PC-3 (cell line): ENCODE measurements around the gene ARID1A. TPM values are rescaled to one million over a fixed set of nuclear protein-coding genes. Genes with fewer than 3 reads are reported as not detected.
A peak's percentile ranks its signal among the peaks of the same experiment; 100 is the strongest.

Experiments used
- ATAC-seq: fragments of 200-7000 bp; cut with Tn5 transposase; 2 replicates; pipeline ENCODE4 v1.9.1; 2020; ENCODE audit warnings: mild to moderate bottlenecking, moderate library complexity
- BruUV-seq: library from RNA; stranded (reverse); fragments of 400-500 nt; replicated peaks from 2 replicates; lab custom pipeline; 2021; lab: Mats Ljungman, UMichigan
- CTCF ChIA-PET: fragments of 300-600 bp; sonication (Branson Sonifier 250); formaldehyde crosslinking; loops from one replicate; lab custom pipeline; 2022; ENCODE audit warnings: antibody characterized with exemption; lab: Charles Lee
- POLR2A ChIA-PET: fragments of 300-600 bp; sonication (Branson Sonifier 250); formaldehyde crosslinking; loops from one replicate; lab custom pipeline; 2022; ENCODE audit warnings: antibody characterized with exemption; ENCODE audit not compliant: unreplicated experiment; lab: Charles Lee
- DNase-seq: peaks from one replicate; pipeline ENCODE4 v3.0.0-alpha.2; 2015
- H2AFZ ChIP-seq: fragments of 300-600 bp; sonication (generic); 2 replicates; pipeline ENCODE4 v1.6.0; 2016; ENCODE audit warnings: antibody characterized with exemption, low read length
- H3F3A ChIP-seq: fragments of 300-600 bp; sonication (generic); one replicate; pipeline ENCODE4 v1.6.0; 2017; ENCODE audit warnings: antibody characterized with exemption, low read length, control low read depth, mild to moderate bottlenecking; ENCODE audit not compliant: unreplicated experiment
- H3K27ac ChIP-seq: fragments of 300-600 bp; sonication (generic); 2 replicates; pipeline ENCODE4 v1.5.1; 2016; ENCODE audit warnings: mild to moderate bottlenecking, low read length
- H3K27me3 ChIP-seq: fragments of 300-600 bp; sonication (generic); 2 replicates; pipeline ENCODE4 v1.6.1; 2016; ENCODE audit warnings: low read length, mixed read lengths
- H3K36me3 ChIP-seq: fragments of 300-600 bp; sonication (generic); 2 replicates; pipeline ENCODE4 v1.6.1; 2016; ENCODE audit warnings: low read depth, mixed run types, low read length, mixed read lengths
- H3K4me1 ChIP-seq: fragments of 300-600 bp; sonication (generic); 2 replicates; pipeline ENCODE4 v1.5.1; 2016; ENCODE audit warnings: low read length; ENCODE audit not compliant: insufficient read depth
- H3K4me2 ChIP-seq: fragments of 300-600 bp; sonication (generic); 2 replicates; pipeline ENCODE4 v1.6.0; 2016; ENCODE audit warnings: low read length
- H3K4me3 ChIP-seq: fragments of 300-600 bp; sonication (generic); 2 replicates; pipeline ENCODE4 v1.5.1; 2016; ENCODE audit warnings: mild to moderate bottlenecking, low read length, mixed read lengths
- H3K79me2 ChIP-seq: fragments of 300-600 bp; sonication (generic); 2 replicates; pipeline ENCODE4 v1.6.1; 2017; ENCODE audit warnings: low read length, mixed read lengths
- H3K9ac ChIP-seq: fragments of 300-600 bp; sonication (generic); 2 replicates; pipeline ENCODE4 v1.6.0; 2016; ENCODE audit warnings: mild to moderate bottlenecking, low read length
- H3K9me2 ChIP-seq: fragments of 300-600 bp; sonication (generic); replicated peaks from 2 replicates; pipeline ENCODE4 v1.6.1; 2016; ENCODE audit warnings: mixed run types, low read length, mixed read lengths
- H3K9me3 ChIP-seq: fragments of 300-600 bp; sonication (generic); 2 replicates; pipeline ENCODE4 v1.6.1; 2016; ENCODE audit warnings: low read length, mixed read lengths
- H4K20me1 ChIP-seq: fragments of 300-600 bp; sonication (generic); 2 replicates; pipeline ENCODE4 v1.6.1; 2016; ENCODE audit warnings: low read length, mixed read lengths
- CTCF ChIP-seq: fragments of 300-600 bp; sonication (generic); conservative IDR thresholded peaks from 2 replicates; pipeline ENCODE4 v1.5.1; 2017; ENCODE audit warnings: antibody characterized with exemption, low read depth, mild to moderate bottlenecking, low read length
- EZH2 ChIP-seq: fragments of 300-600 bp; sonication (generic); IDR thresholded peaks from one replicate; pipeline ENCODE4 v1.6.1; 2017; ENCODE audit warnings: antibody characterized with exemption, mild to moderate bottlenecking, low read length; ENCODE audit not compliant: unreplicated experiment
- EZH2phosphoT487 ChIP-seq: fragments of 300-600 bp; sonication (generic); IDR thresholded peaks from 2 replicates; pipeline ENCODE4 v1.6.1; 2018; ENCODE audit warnings: mild to moderate bottlenecking, antibody characterized with exemption, low read length, borderline replicate concordance
- intact Hi-C: fragments of 100-400 bp; cut with micrococcal nuclease; formaldehyde crosslinking; loops from 2 replicates; pipeline ENCODE4 v1.9.0; 2023
- total RNA-seq: library from RNA; depleted of rRNA; stranded (reverse); fragments of >200 nt; gene quantifications from 2 replicates; pipeline ENCODE4 v1.2.3, GENCODE V29; 2014

The ARID1A gene
- total RNA-seq, 1 experiment from 2014 or later = 43.8 TPM

- TF ChIP-seq EZH2phosphoT487 (no peak), EZH2 (no peak)
- no peak overlapping the region for H3K27ac ChIP-seq
- no peaks in the 10 kb centered on the region for H4K20me1 ChIP-seq
These were observed 87.8 kb downstream of the ARID1A start for GRCh38 chr1:26783646-26784022.

GRCh38 chr1:26784023-26784871 is 88.4 kb downstream of the ARID1A start:
- Histone ChIP-seq H2AFZ (no peak overlapping the region), H3K9me3 (no peaks in the 10 kb centered on the region), H3K36me3 (peaks cover 36% of the 10 kb centered on the region), H4K20me1 (no peaks in the 10 kb centered on the region), H3F3A (peaks cover 4% of the 10 kb centered on the region), H3K4me3 (no peak overlapping the region), H3K4me1 (peaks cover 48% of the 10 kb centered on the region), H3K79me2 (peaks cover 8% of the 10 kb centered on the region; the same call in 1 of the 2 replicates), H3K4me2 (no peak overlapping the region), H3K27me3 (no peaks in the 10 kb centered on the region), H3K9ac (no peak overlapping the region), H3K9me2 (no peaks in the 10 kb centered on the region), H3K27ac (no peak overlapping the region)
- intact Hi-C loops = no loop called here
- no peak for TF ChIP-seq EZH2phosphoT487
- TF ChIP-seq CTCF = no peak
- TF ChIP-seq EZH2 = no peak
- peak; percentile 54 for DNase-seq
- ChIA-PET POLR2A (interaction anchor here (0.5 to 0.7 kb wide), 3 partner anchors 63 to 107 kb away, joined by 3 to 10 read pairs (median 3); no protein-coding TSS in a partner anchor), CTCF (no interaction called here)
- BruUV-seq = no TSS peak
- ATAC-seq = peak; percentile 17; the same call in 1 of the 2 replicates

More at GRCh38 chr1:26783646-26784022, 87.8 kb downstream of the ARID1A start:
- no peaks in the 10 kb centered on the region for H3K9me3 ChIP-seq
- POLR2A ChIA-PET = interaction anchor here (0.7 kb wide), 1 partner anchor 62 kb away, joined by 3 read pairs; no protein-coding TSS in a partner anchor
- H3K9ac ChIP-seq = no peak overlapping the region
- no peaks in the 10 kb centered on the region for H3K9me2 ChIP-seq
- H3K4me1 ChIP-seq = peaks cover 44% of the 10 kb centered on the region
- H2AFZ ChIP-seq = no peak overlapping the region
- H3F3A ChIP-seq = peaks cover 4% of the 10 kb centered on the region
- H3K4me3 ChIP-seq = no peak overlapping the region
- no peak overlapping the region for H3K4me2 ChIP-seq
- CTCF ChIA-PET = no interaction called here
- H3K36me3 ChIP-seq = peaks cover 42% of the 10 kb centered on the region
- peaks cover 5% of the 10 kb centered on the region; the same call in 1 of the 2 replicates for H3K79me2 ChIP-seq
- intact Hi-C loops = no loop called here
- no peak for ATAC-seq
- DNase-seq = no peak
- no peaks in the 10 kb centered on the region for H3K27me3 ChIP-seq
- no TSS peak for BruUV-seq

- H4K20me1 ChIP-seq = no peaks in the 10 kb centered on the region
- no peaks in the 10 kb centered on the region for H3K27me3 ChIP-seq
- no peak for TF ChIP-seq CTCF
- TF ChIP-seq EZH2 = no peak
- no peak for TF ChIP-seq EZH2phosphoT487
- peaks cover 4% of the 10 kb centered on the region for H3F3A ChIP-seq
- H3K9me3 ChIP-seq = no peaks in the 10 kb centered on the region
- peaks cover 30% of the 10 kb centered on the region for H3K36me3 ChIP-seq
- no peaks in the 10 kb centered on the region for H3K9me2 ChIP-seq
- intact Hi-C loops = loop anchor here (5.0 kb wide), 1 partner anchor 77 kb away; the partner anchor contains the start of gene SFN
- CTCF ChIA-PET = no interaction called here
- ATAC-seq (no peak), DNase-seq (no peak)
- H3K4me2 ChIP-seq = no peak overlapping the region
- POLR2A ChIA-PET = no interaction called here
- H3K4me3 ChIP-seq = no peak overlapping the region
- H3K9ac ChIP-seq = no peak overlapping the region
- H2AFZ ChIP-seq = no peak overlapping the region
- no peak overlapping the region for H3K27ac ChIP-seq
- no TSS peak for BruUV-seq
- peaks cover 8% of the 10 kb centered on the region; the same call in 1 of the 2 replicates for H3K79me2 ChIP-seq
- peaks cover 48% of the 10 kb centered on the region for H3K4me1 ChIP-seq
These were observed 89.1 kb downstream of the ARID1A start for GRCh38 chr1:26784886-26785285.
